SJCRH30 (cell line): ENCODE results near the gene F11R. TPM values are rescaled to one million over a fixed set of nuclear protein-coding genes. Genes with fewer than 3 reads are reported as not detected.
A peak's percentile ranks its signal among the peaks of the same experiment; 100 is the strongest.

ENCODE experiments used
- DNase-seq, 2 experiments: peaks; one replicate each; pipeline ENCODE4 v3.0.0-alpha.2; 2015 to 2020
- H3K27ac ChIP-seq: fragments of 250-450 bp; sonication (Bioruptor Pico); 2 replicates; pipeline ENCODE4 v1.5.1; 2020; ENCODE audit warnings: mild to moderate bottlenecking, moderate library complexity
- H3K27me3 ChIP-seq: fragments of 250-450 bp; sonication (Bioruptor Pico); 2 replicates; pipeline ENCODE4 v1.5.1; 2020; ENCODE audit warnings: mild to moderate bottlenecking, moderate library complexity
- H3K36me3 ChIP-seq: fragments of 250-450 bp; sonication (Bioruptor Pico); 2 replicates; pipeline ENCODE4 v1.5.1; 2020; ENCODE audit warnings: mild to moderate bottlenecking, moderate library complexity
- H3K4me1 ChIP-seq: fragments of 250-450 bp; sonication (Bioruptor Pico); 2 replicates; pipeline ENCODE4 v1.5.1; 2020; ENCODE audit warnings: mild to moderate bottlenecking, moderate library complexity
- H3K4me3 ChIP-seq: fragments of 250-450 bp; sonication (Bioruptor Pico); 2 replicates; pipeline ENCODE4 v1.5.1; 2020; ENCODE audit warnings: mild to moderate bottlenecking, moderate library complexity
- H3K9me3 ChIP-seq: fragments of 250-450 bp; sonication (Bioruptor Pico); replicated peaks from 2 replicates; pipeline ENCODE4 v1.5.1; 2020; ENCODE audit warnings: mild to moderate bottlenecking, moderate library complexity
- total RNA-seq: library from RNA; depleted of rRNA; stranded (reverse); fragments of >200 nt; shearing (Covaris generic); gene quantifications from 2 replicates; pipeline ENCODE4 v1.2.3, GENCODE V29; 2014

The F11R gene
- total RNA-seq, 1 experiment from 2014 or later, result not detected

- Histone ChIP-seq H3K4me1 (no peaks in the 10 kb centered on the region), H3K4me3 (no peak overlapping the region), H3K27ac (no peak overlapping the region), H3K27me3 (no peaks in the 10 kb centered on the region), H3K36me3 (no peaks in the 10 kb centered on the region), H3K9me3 (no peaks in the 10 kb centered on the region)
- no peak for DNase-seq
Observed at GRCh38 chr1:160979286-160979685, 41.7 kb downstream of the F11R start.

GRCh38 chr1:160978510-160978927 lies 42.4 kb downstream of the F11R start:
- Histone ChIP-seq H3K4me3 (no peak overlapping the region), H3K27me3 (no peaks in the 10 kb centered on the region), H3K27ac (no peak overlapping the region), H3K36me3 (no peaks in the 10 kb centered on the region), H3K9me3 (no peaks in the 10 kb centered on the region), H3K4me1 (no peaks in the 10 kb centered on the region)
- no peak for DNase-seq

- DNase-seq, result no peak
- no peaks in the 10 kb centered on the region for H3K4me1 ChIP-seq
- H3K36me3 ChIP-seq, result no peaks in the 10 kb centered on the region
- no peak overlapping the region for H3K27ac ChIP-seq
- no peaks in the 10 kb centered on the region for H3K9me3 ChIP-seq
- H3K27me3 ChIP-seq, result no peaks in the 10 kb centered on the region
- no peak overlapping the region for H3K4me3 ChIP-seq
Observed at GRCh38 chr1:160975026-160975425, 45.9 kb downstream of the F11R start.

- H3K27me3 ChIP-seq, result no peaks in the 10 kb centered on the region
- no peak for DNase-seq
- H3K4me3 ChIP-seq, result no peak overlapping the region
- H3K9me3 ChIP-seq, result no peaks in the 10 kb centered on the region
- H3K27ac ChIP-seq, result no peak overlapping the region
- no peaks in the 10 kb centered on the region for H3K4me1 ChIP-seq
- H3K36me3 ChIP-seq, result no peaks in the 10 kb centered on the region
Observed at GRCh38 chr1:160973491-160973890, 47.5 kb downstream of the F11R start.

GRCh38 chr1:160972939-160973338 lies 48.0 kb downstream of the F11R start:
- Histone ChIP-seq H3K27me3 (no peaks in the 10 kb centered on the region), H3K36me3 (no peaks in the 10 kb centered on the region), H3K27ac (no peak overlapping the region), H3K4me1 (no peaks in the 10 kb centered on the region), H3K4me3 (no peak overlapping the region), H3K9me3 (no peaks in the 10 kb centered on the region)
- DNase-seq, result no peak

- no peaks in the 10 kb centered on the region for H3K4me1 ChIP-seq
- no peak for DNase-seq
- no peaks in the 10 kb centered on the region for H3K9me3 ChIP-seq
Observed at GRCh38 chr1:160971618-160972056, 49.3 kb downstream of the F11R start.

GRCh38 chr1:160963521-160963920 lies 57.4 kb downstream of the F11R start:
- no peak for DNase-seq
- Histone ChIP-seq H3K27ac (no peak overlapping the region), H3K4me1 (no peaks in the 10 kb centered on the region), H3K36me3 (no peaks in the 10 kb centered on the region), H3K27me3 (no peaks in the 10 kb centered on the region), H3K4me3 (no peak overlapping the region), H3K9me3 (no peaks in the 10 kb centered on the region)

More at GRCh38 chr1:160971618-160972056, 49.3 kb downstream of the F11R start:
- Histone ChIP-seq H3K27me3 (no peaks in the 10 kb centered on the region), H3K36me3 (no peaks in the 10 kb centered on the region), H3K4me3 (no peak overlapping the region), H3K27ac (no peak overlapping the region)

GRCh38 chr1:160961419-160961818 lies 59.5 kb downstream of the F11R start:
- no peaks in the 10 kb centered on the region for H3K27me3 ChIP-seq
- DNase-seq, result no peak
- no peaks in the 10 kb centered on the region for H3K9me3 ChIP-seq
- H3K27ac ChIP-seq, result no peak overlapping the region
- no peaks in the 10 kb centered on the region for H3K4me1 ChIP-seq
- no peak overlapping the region for H3K4me3 ChIP-seq
- no peaks in the 10 kb centered on the region for H3K36me3 ChIP-seq

- no peaks in the 10 kb centered on the region for H3K36me3 ChIP-seq
- H3K27me3 ChIP-seq, result no peaks in the 10 kb centered on the region
- H3K27ac ChIP-seq, result no peak overlapping the region
- no peak overlapping the region for H3K4me3 ChIP-seq
- DNase-seq, result peak in 1 of 2 experiments; percentile 7
- no peaks in the 10 kb centered on the region for H3K4me1 ChIP-seq
- no peaks in the 10 kb centered on the region for H3K9me3 ChIP-seq
Observed at GRCh38 chr1:160956966-160957365, 64.0 kb downstream of the F11R start.

GRCh38 chr1:160954158-160955104 lies 66.5 kb downstream of the F11R start, which contains the start of gene ITLN2:
Gene ITLN2, minus strand, starts transcription at chr1:160954809. Its CDS starts 68 bp downstream, at chr1:160954741.
- Histone ChIP-seq H3K4me1 (no peaks in the 10 kb centered on the region), H3K36me3 (no peaks in the 10 kb centered on the region), H3K27me3 (no peaks in the 10 kb centered on the region), H3K27ac (no peak within 1 kb of the TSS), H3K4me3 (no peak within 1 kb of the TSS), H3K9me3 (no peaks in the 10 kb centered on the region)
- peak in 1 of 2 experiments; percentile 50 for DNase-seq

- no peaks in the 10 kb centered on the region for H3K36me3 ChIP-seq
Observed at GRCh38 chr1:160953030-160953429, 67.9 kb downstream of the F11R start.

GRCh38 chr1:160952129-160952510 lies 68.8 kb downstream of the F11R start:
- no peak for DNase-seq
- H3K27me3 ChIP-seq, result no peaks in the 10 kb centered on the region
- H3K9me3 ChIP-seq, result no peaks in the 10 kb centered on the region
- no peaks in the 10 kb centered on the region for H3K36me3 ChIP-seq
- no peak overlapping the region for H3K27ac ChIP-seq
- no peaks in the 10 kb centered on the region for H3K4me1 ChIP-seq
- no peak overlapping the region for H3K4me3 ChIP-seq

More at GRCh38 chr1:160953030-160953429, 67.9 kb downstream of the F11R start:
- Histone ChIP-seq H3K27me3 (no peaks in the 10 kb centered on the region), H3K27ac (no peak overlapping the region), H3K4me1 (no peaks in the 10 kb centered on the region), H3K9me3 (no peaks in the 10 kb centered on the region), H3K4me3 (no peak overlapping the region)
- no peak for DNase-seq

- Histone ChIP-seq H3K4me1 (no peaks in the 10 kb centered on the region), H3K4me3 (no peak overlapping the region), H3K36me3 (no peaks in the 10 kb centered on the region), H3K27me3 (no peaks in the 10 kb centered on the region), H3K9me3 (no peaks in the 10 kb centered on the region), H3K27ac (no peak overlapping the region)
- peak; percentile 14 to 58 for DNase-seq
Observed at GRCh38 chr1:160951443-160952128, 69.4 kb downstream of the F11R start.

GRCh38 chr1:160950657-160951056 lies 70.3 kb downstream of the F11R start:
- Histone ChIP-seq H3K4me1 (no peaks in the 10 kb centered on the region), H3K36me3 (no peaks in the 10 kb centered on the region), H3K9me3 (no peaks in the 10 kb centered on the region), H3K27me3 (no peaks in the 10 kb centered on the region), H3K27ac (no peak overlapping the region), H3K4me3 (no peak overlapping the region)
- DNase-seq, result no peak

GRCh38 chr1:160949881-160950280 lies 71.1 kb downstream of the F11R start:
- H3K27me3 ChIP-seq, result 0 out of 2 replicates have a peak, but pooled peaks cover 4% of the 10 kb centered on the region
- no peak overlapping the region for H3K4me3 ChIP-seq
- H3K36me3 ChIP-seq, result no peaks in the 10 kb centered on the region
- no peak overlapping the region for H3K27ac ChIP-seq
- no peak for DNase-seq
- no peaks in the 10 kb centered on the region for H3K9me3 ChIP-seq
- no peaks in the 10 kb centered on the region for H3K4me1 ChIP-seq
